ENCODE results near the gene EFCAB11.
A peak's percentile ranks its signal among the peaks of the same experiment; 100 is the strongest.

GRCh38 chr14:89767861-89768268 is 186.7 kb downstream of the EFCAB11 start:
- TF ChIP-seq CTCF (IDR thresholded peaks at IDR 0.05) (peak; percentile 76), ZFX (IDR thresholded peaks at IDR 0.05; ENCODE audit: borderline replicate concordance) (no peak)
